Omental fat pad (tissue), 4 donors: ENCODE measurements around the gene TCF19. TPM values are rescaled to one million over a fixed set of nuclear protein-coding genes. Genes with fewer than 3 reads are reported as not detected.

Experiments
- ATAC-seq: fragments of 150-250 bp; one replicate; pipeline ENCODE4 v1.9.1; 2016; ENCODE audit warnings: mild to moderate bottlenecking, moderate library complexity; ENCODE audit not compliant: low FRiP score
- DNase-seq: peaks from one replicate; pipeline ENCODE4 v3.0.0-alpha.2; 2019; ENCODE audit warnings: low spot score
- CTCF ChIP-seq, 3 donors: fragments of 450-650 bp; IDR thresholded peaks; one replicate each; pipeline ENCODE4 v1.5.1; 2016 to 2017; ENCODE audit warnings: antibody characterized with exemption in 3 of 3, mild to moderate bottlenecking in 3 of 3, moderate library complexity in 2 of 3
- total RNA-seq, 4 donors: library from RNA; depleted of rRNA; stranded (reverse); fragments of >200 nt; gene quantifications; one replicate each; pipeline ENCODE4 v1.1.0, GENCODE V29; 2016

TCF19 gene
- total RNA-seq: 10 to 100 TPM in 1 of 4 donors, 1 to 10 TPM in 3; 1.9 to 19.5 (median 2.7) TPM

- DNase-seq (peak; percentile 91), ATAC-seq (peak; percentile 98)
- no peak for TF ChIP-seq CTCF (IDR thresholded peaks at IDR 0.05)
Measured at GRCh38 chr6:31158140-31158862, at the start of gene TCF19. Gene TCF19, plus strand, starts transcription at chr6:31158589. Its CDS starts 881 bp downstream, at chr6:31159470.

GRCh38 chr6:31110825-31111582 is 47.4 kb upstream of the TCF19 start:
- ATAC-seq (no peak), DNase-seq (no peak)
- no peak for TF ChIP-seq CTCF (IDR thresholded peaks at IDR 0.05)

GRCh38 chr6:31111712-31112111 is 46.7 kb upstream of the TCF19 start:
- ATAC-seq: no peak
- DNase-seq: no peak
- no peak for TF ChIP-seq CTCF (IDR thresholded peaks at IDR 0.05)

GRCh38 chr6:31112478-31112877 is 45.9 kb upstream of the TCF19 start, which contains the start of gene C6orf15:
Gene C6orf15, minus strand, starts transcription at chr6:31112575. Its CDS starts 20 bp downstream, at chr6:31112555.
- no peak for TF ChIP-seq CTCF (IDR thresholded peaks at IDR 0.05)
- DNase-seq (no peak), ATAC-seq (no peak)

GRCh38 chr6:31113861-31114540 is 44.4 kb upstream of the TCF19 start:
- ATAC-seq (no peak), DNase-seq (no peak)
- TF ChIP-seq CTCF (IDR thresholded peaks at IDR 0.05): no peak

GRCh38 chr6:31114541-31114878 is 43.9 kb upstream of the TCF19 start, which contains the start of gene PSORS1C1:
Gene PSORS1C1, plus strand, starts transcription at chr6:31114800. Its CDS starts 14,833 bp downstream, at chr6:31129633.
- DNase-seq (peak; percentile 46), ATAC-seq (peak; percentile 94)
- no peak for TF ChIP-seq CTCF (IDR thresholded peaks at IDR 0.05)
